ENCODE measurements around the gene EPHB2. TPM values are rescaled to one million over a fixed set of nuclear protein-coding genes. Genes with fewer than 3 reads are reported as not detected.
"Not testable (repeated sequence)": the region's sequence is repeated elsewhere in the genome, so short reads cannot be mapped to it uniquely, and the experiment has no call there.

Gene EPHB2
- polyA plus RNA-seq = not detected

GRCh38 chr1:22710701-22711049 is at the start of gene EPHB2:
Gene EPHB2 (plus strand): TSS chr1:22710839. CDS start chr1:22710983, 144 bp downstream.
- Mint-ChIP-seq H3K9me3 (peaks cover 0 to 5% (median 0%) of the 10 kb centered on the region in 3 donors), H3K27ac (peak within 1 kb of the TSS in 2 of 3 donors; percentile 35 to 53), H3K27me3 (peaks cover 51% of the 10 kb centered on the region), H3K36me3 (no peaks in the 10 kb centered on the region), H3K4me1 (peaks cover 10 to 14% (median 12%) of the 10 kb centered on the region in 3 donors), H3K4me3 (peak within 1 kb of the TSS; percentile 70 to 89 (median 82))

GRCh38 chr1:22661880-22662279 is 48.8 kb upstream of the EPHB2 start:
- H3K4me1 Mint-ChIP-seq = no peaks in the 10 kb centered on the region
- peaks cover 0 to 2% (median 0%) of the 10 kb centered on the region in 3 donors for H3K9me3 Mint-ChIP-seq
- H3K4me3 Mint-ChIP-seq = no peak overlapping the region
- peaks cover 10% of the 10 kb centered on the region for H3K27me3 Mint-ChIP-seq
- H3K36me3 Mint-ChIP-seq = no peaks in the 10 kb centered on the region
- H3K27ac Mint-ChIP-seq = no peak overlapping the region

GRCh38 chr1:22662318-22662717 is 48.3 kb upstream of the EPHB2 start:
- peaks cover 10% of the 10 kb centered on the region for H3K27me3 Mint-ChIP-seq

GRCh38 chr1:22662986-22663408 is 47.6 kb upstream of the EPHB2 start:
- H3K9me3 Mint-ChIP-seq = peaks cover 0 to 2% (median 0%) of the 10 kb centered on the region in 3 donors
- peak overlapping the region in 1 of 3 donors; percentile 54 for H3K27ac Mint-ChIP-seq
- no peaks in the 10 kb centered on the region for H3K36me3 Mint-ChIP-seq
- H3K4me1 Mint-ChIP-seq = no peaks in the 10 kb centered on the region
- H3K27me3 Mint-ChIP-seq = peaks cover 10% of the 10 kb centered on the region
- H3K4me3 Mint-ChIP-seq = no peak overlapping the region

More at GRCh38 chr1:22662318-22662717, 48.3 kb upstream of the EPHB2 start:
- Mint-ChIP-seq H3K27ac (no peak overlapping the region), H3K4me1 (no peaks in the 10 kb centered on the region), H3K4me3 (no peak overlapping the region), H3K9me3 (peaks cover 0 to 2% (median 0%) of the 10 kb centered on the region in 3 donors), H3K36me3 (no peaks in the 10 kb centered on the region)

GRCh38 chr1:22665752-22666151 is 44.9 kb upstream of the EPHB2 start:
- Mint-ChIP-seq H3K27ac (no peak overlapping the region), H3K27me3 (peaks cover 12% of the 10 kb centered on the region), H3K36me3 (no peaks in the 10 kb centered on the region)

GRCh38 chr1:22666412-22666811 is 44.2 kb upstream of the EPHB2 start:
- H3K27me3 Mint-ChIP-seq = peaks cover 16% of the 10 kb centered on the region
- H3K4me3 Mint-ChIP-seq = no peak overlapping the region
- H3K9me3 Mint-ChIP-seq = no peaks in the 10 kb centered on the region
- no peaks in the 10 kb centered on the region for H3K36me3 Mint-ChIP-seq
- H3K4me1 Mint-ChIP-seq = no peaks in the 10 kb centered on the region
- H3K27ac Mint-ChIP-seq = no peak overlapping the region

More at GRCh38 chr1:22665752-22666151, 44.9 kb upstream of the EPHB2 start:
- H3K4me3 Mint-ChIP-seq = no peak overlapping the region
- peaks cover 0 to 2% (median 0%) of the 10 kb centered on the region in 3 donors for H3K9me3 Mint-ChIP-seq
- no peaks in the 10 kb centered on the region for H3K4me1 Mint-ChIP-seq

GRCh38 chr1:22668840-22669239 is 41.8 kb upstream of the EPHB2 start:
- not testable (repeated sequence) for H3K9me3 Mint-ChIP-seq, H3K4me1 Mint-ChIP-seq, H3K4me3 Mint-ChIP-seq, H3K36me3 Mint-ChIP-seq, H3K27ac Mint-ChIP-seq
- peaks cover 24% of the 10 kb centered on the region for H3K27me3 Mint-ChIP-seq

GRCh38 chr1:22670352-22670975 is 40.2 kb upstream of the EPHB2 start:
- Mint-ChIP-seq H3K4me1 (peaks cover 0 to 2% (median 0%) of the 10 kb centered on the region in 3 donors), H3K36me3 (peaks cover 1% of the 10 kb centered on the region), H3K27me3 (peaks cover 29% of the 10 kb centered on the region), H3K27ac (no peak overlapping the region), H3K4me3 (no peak overlapping the region), H3K9me3 (peaks cover 0 to 2% (median 0%) of the 10 kb centered on the region in 3 donors)

- no peak overlapping the region for H3K27ac Mint-ChIP-seq
- H3K36me3 Mint-ChIP-seq = peaks cover 1% of the 10 kb centered on the region
- peaks cover 35% of the 10 kb centered on the region for H3K27me3 Mint-ChIP-seq
- H3K4me1 Mint-ChIP-seq = peaks cover 0 to 2% (median 0%) of the 10 kb centered on the region in 3 donors
- H3K4me3 Mint-ChIP-seq = no peak overlapping the region
- peaks cover 0 to 2% (median 0%) of the 10 kb centered on the region in 3 donors for H3K9me3 Mint-ChIP-seq
Observed at GRCh38 chr1:22671999-22672398, 38.6 kb upstream of the EPHB2 start.

GRCh38 chr1:22673486-22674409 is 36.9 kb upstream of the EPHB2 start:
- peaks cover 0 to 2% (median 0%) of the 10 kb centered on the region in 3 donors for H3K4me1 Mint-ChIP-seq
- no peak overlapping the region for H3K27ac Mint-ChIP-seq
- H3K4me3 Mint-ChIP-seq = no peak overlapping the region
- H3K27me3 Mint-ChIP-seq = peaks cover 35% of the 10 kb centered on the region
- H3K36me3 Mint-ChIP-seq = peaks cover 1% of the 10 kb centered on the region
- H3K9me3 Mint-ChIP-seq = peaks cover 0 to 2% (median 0%) of the 10 kb centered on the region in 3 donors

GRCh38 chr1:22674410-22674749 is 36.3 kb upstream of the EPHB2 start:
- Mint-ChIP-seq H3K27me3 (peaks cover 33% of the 10 kb centered on the region), H3K9me3 (peaks cover 0 to 2% (median 0%) of the 10 kb centered on the region in 3 donors), H3K27ac (no peak overlapping the region), H3K4me3 (no peak overlapping the region), H3K4me1 (peaks cover 0 to 2% (median 0%) of the 10 kb centered on the region in 3 donors), H3K36me3 (peaks cover 1% of the 10 kb centered on the region)

- not testable (repeated sequence) for H3K27ac Mint-ChIP-seq, H3K36me3 Mint-ChIP-seq, H3K9me3 Mint-ChIP-seq, H3K4me3 Mint-ChIP-seq, H3K4me1 Mint-ChIP-seq
- H3K27me3 Mint-ChIP-seq = peaks cover 30% of the 10 kb centered on the region
Observed at GRCh38 chr1:22676151-22676550, 34.5 kb upstream of the EPHB2 start.

GRCh38 chr1:22676916-22677583 is 33.6 kb upstream of the EPHB2 start:
- Mint-ChIP-seq H3K4me1 (peaks cover 0 to 2% (median 0%) of the 10 kb centered on the region in 3 donors), H3K27me3 (peaks cover 24% of the 10 kb centered on the region), H3K36me3 (peaks cover 1% of the 10 kb centered on the region), H3K4me3 (no peak overlapping the region), H3K9me3 (peaks cover 0 to 2% (median 0%) of the 10 kb centered on the region in 3 donors), H3K27ac (no peak overlapping the region)

GRCh38 chr1:22677931-22678896 is 32.4 kb upstream of the EPHB2 start:
- H3K4me1 Mint-ChIP-seq = peaks cover 0 to 2% (median 0%) of the 10 kb centered on the region in 3 donors
- H3K27ac Mint-ChIP-seq = no peak overlapping the region
- peaks cover 0 to 2% (median 0%) of the 10 kb centered on the region in 3 donors for H3K9me3 Mint-ChIP-seq
- no peak overlapping the region for H3K4me3 Mint-ChIP-seq
- peaks cover 1% of the 10 kb centered on the region for H3K36me3 Mint-ChIP-seq
- peaks cover 16% of the 10 kb centered on the region for H3K27me3 Mint-ChIP-seq
